ENCODE results near the gene PTPRK. TPM values are rescaled to one million over a fixed set of nuclear protein-coding genes. Genes with fewer than 3 reads are reported as not detected.

The PTPRK gene
- total RNA-seq, 1 experiment from 2014 or later = 34.2 TPM

DNA sequence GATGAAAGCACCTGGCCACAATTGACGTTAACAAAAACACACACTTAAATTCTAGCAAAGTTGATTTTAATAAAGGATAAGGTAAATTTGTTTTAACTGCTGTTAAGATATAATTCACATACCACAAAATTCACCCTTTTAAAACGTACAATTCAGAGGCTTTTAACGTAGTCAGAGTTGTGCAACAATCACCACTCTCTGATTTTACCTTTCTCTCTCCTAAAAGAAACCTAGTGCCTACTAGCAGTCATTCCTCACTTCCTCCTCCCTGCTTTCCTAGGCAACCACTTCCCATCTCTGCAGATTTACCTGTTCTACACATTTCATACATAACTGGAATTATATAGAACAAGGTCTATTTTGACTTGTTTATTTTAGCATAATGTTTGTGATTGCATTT, 58.9 kb downstream of the PTPRK start:
- no peaks in the 10 kb centered on the region; a peak in 1 of 4 replicates for H3K4me1 ChIP-seq (ENCODE audit: control insufficient read depth in 1 of 2, insufficient read depth in 2 of 2, low read length in 2 of 2)
- intact Hi-C loops (cut with micrococcal nuclease) = no loop called here
- no peaks in the 10 kb centered on the region for H3K9me2 ChIP-seq (ENCODE audit: insufficient read depth)
- ChIA-PET RAD21 (ENCODE audit: low non-redundant PET in 1 of 2, low total read pairs in 2 of 2, uncharacterized antibody in 2 of 2, unreplicated experiment in 2 of 2) (no interaction called here), POLR2A (no interaction called here), CTCF (no interaction called here)
- ATAC-seq (no peak), DNase-seq (ENCODE audit: low read depth, low spot score) (no peak)
- H4K20me1 ChIP-seq (ENCODE audit: insufficient read depth) = no peaks in the 10 kb centered on the region
- H3K27ac ChIP-seq (ENCODE audit: low read depth, low read length) = no peak overlapping the region
- H3K9ac ChIP-seq (ENCODE audit: low read length) = no peak overlapping the region
- H3K27me3 ChIP-seq (ENCODE audit: insufficient read depth, low read length) = no peaks in the 10 kb centered on the region
- no peaks in the 10 kb centered on the region for H3K79me2 ChIP-seq (ENCODE audit: insufficient read depth, low read length)
- TF ChIP-seq POLR2AphosphoS5 (IDR thresholded peaks at IDR 0.05; ENCODE audit: low read depth, low read length) (no peak), EZH2 (IDR thresholded peaks at IDR 0.05) (no peak), ZFX (IDR thresholded peaks at IDR 0.05) (no peak), RAD21 (IDR thresholded peaks at IDR 0.05; ENCODE audit: low read depth) (no peak), FOSL1 (IDR thresholded peaks at IDR 0.05; ENCODE audit: low read depth) (no peak), CBX3 (IDR thresholded peaks at IDR 0.05; ENCODE audit: low read depth) (no peak), CEBPB (IDR thresholded peaks at IDR 0.05; ENCODE audit: low read depth) (no peak), ZBTB33 (IDR thresholded peaks at IDR 0.05; ENCODE audit: extremely low read depth, insufficient replicate concordance, low read length) (no peak), ZNF274 (IDR thresholded peaks at IDR 0.05; ENCODE audit: low read depth, low read length) (no peak), SRF (IDR thresholded peaks at IDR 0.05; ENCODE audit: low read depth) (no peak), CTCF (IDR thresholded peaks at IDR 0.05 in 2 of 3, conservative IDR thresholded peaks at IDR 0.05 in 1 of 3; ENCODE audit: borderline replicate concordance in 1 of 3, insufficient read depth in 1 of 3, low read depth in 2 of 3, low read length in 2 of 3) (no peak), TCF7L2 (IDR thresholded peaks at IDR 0.05; ENCODE audit: borderline replicate concordance, extremely low read depth, insufficient read depth, insufficient read length) (no peak), JUND (IDR thresholded peaks at IDR 0.05) (no peak), EZH2phosphoT487 (IDR thresholded peaks at IDR 0.05; ENCODE audit: borderline replicate concordance) (no peak), EGR1 (IDR thresholded peaks at IDR 0.05; ENCODE audit: low read depth) (no peak), ELF1 (IDR thresholded peaks at IDR 0.05; ENCODE audit: borderline replicate concordance, low read depth) (no peak), SIN3A (IDR thresholded peaks at IDR 0.05; ENCODE audit: low read depth) (no peak)
- TF ChIP-seq, protein P1, sequence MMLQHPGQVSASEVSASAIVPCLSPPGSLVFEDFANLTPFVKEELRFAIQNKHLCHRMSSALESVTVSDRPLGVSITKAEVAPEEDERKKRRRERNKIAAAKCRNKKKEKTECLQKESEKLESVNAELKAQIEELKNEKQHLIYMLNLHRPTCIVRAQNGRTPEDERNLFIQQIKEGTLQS (IDR thresholded peaks at IDR 0.05) = no peak
- TF ChIP-seq, protein P2, sequence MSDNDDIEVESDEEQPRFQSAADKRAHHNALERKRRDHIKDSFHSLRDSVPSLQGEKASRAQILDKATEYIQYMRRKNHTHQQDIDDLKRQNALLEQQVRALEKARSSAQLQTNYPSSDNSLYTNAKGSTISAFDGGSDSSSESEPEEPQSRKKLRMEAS (IDR thresholded peaks at IDR 0.05) = no peak
- TF ChIP-seq, protein P3, sequence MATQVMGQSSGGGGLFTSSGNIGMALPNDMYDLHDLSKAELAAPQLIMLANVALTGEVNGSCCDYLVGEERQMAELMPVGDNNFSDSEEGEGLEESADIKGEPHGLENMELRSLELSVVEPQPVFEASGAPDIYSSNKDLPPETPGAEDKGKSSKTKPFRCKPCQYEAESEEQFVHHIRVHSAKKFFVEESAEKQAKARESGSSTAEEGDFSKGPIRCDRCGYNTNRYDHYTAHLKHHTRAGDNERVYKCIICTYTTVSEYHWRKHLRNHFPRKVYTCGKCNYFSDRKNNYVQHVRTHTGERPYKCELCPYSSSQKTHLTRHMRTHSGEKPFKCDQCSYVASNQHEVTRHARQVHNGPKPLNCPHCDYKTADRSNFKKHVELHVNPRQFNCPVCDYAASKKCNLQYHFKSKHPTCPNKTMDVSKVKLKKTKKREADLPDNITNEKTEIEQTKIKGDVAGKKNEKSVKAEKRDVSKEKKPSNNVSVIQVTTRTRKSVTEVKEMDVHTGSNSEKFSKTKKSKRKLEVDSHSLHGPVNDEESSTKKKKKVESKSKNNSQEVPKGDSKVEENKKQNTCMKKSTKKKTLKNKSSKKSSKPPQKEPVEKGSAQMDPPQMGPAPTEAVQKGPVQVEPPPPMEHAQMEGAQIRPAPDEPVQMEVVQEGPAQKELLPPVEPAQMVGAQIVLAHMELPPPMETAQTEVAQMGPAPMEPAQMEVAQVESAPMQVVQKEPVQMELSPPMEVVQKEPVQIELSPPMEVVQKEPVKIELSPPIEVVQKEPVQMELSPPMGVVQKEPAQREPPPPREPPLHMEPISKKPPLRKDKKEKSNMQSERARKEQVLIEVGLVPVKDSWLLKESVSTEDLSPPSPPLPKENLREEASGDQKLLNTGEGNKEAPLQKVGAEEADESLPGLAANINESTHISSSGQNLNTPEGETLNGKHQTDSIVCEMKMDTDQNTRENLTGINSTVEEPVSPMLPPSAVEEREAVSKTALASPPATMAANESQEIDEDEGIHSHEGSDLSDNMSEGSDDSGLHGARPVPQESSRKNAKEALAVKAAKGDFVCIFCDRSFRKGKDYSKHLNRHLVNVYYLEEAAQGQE (IDR thresholded peaks at IDR 0.05; ENCODE audit: low read depth) = no peak
- no peak overlapping the region for H3K4me2 ChIP-seq (ENCODE audit: low read length)
- H3K36me3 ChIP-seq (ENCODE audit: control insufficient read depth in 1 of 2, insufficient read depth in 2 of 2, low read length in 2 of 2) = no peaks in the 10 kb centered on the region
- H3K9me3 ChIP-seq (ENCODE audit: control insufficient read depth in 1 of 2, insufficient read depth in 1 of 2, low read depth in 1 of 2, low read length in 2 of 2) = no peaks in the 10 kb centered on the region
- no peak overlapping the region for H3K4me3 ChIP-seq (replicated peaks in 1 of 2; ENCODE audit: low read depth in 1 of 2, low read length in 2 of 2)
- H2AFZ ChIP-seq (ENCODE audit: low read depth, low read length, poor library complexity, severe bottlenecking) = no peak overlapping the region
- no TSS peak for BruUV-seq (replicated peaks)
